ENCODE results near the gene LTBP4. TPM values are rescaled to one million over a fixed set of nuclear protein-coding genes. Genes with fewer than 3 reads are reported as not detected.
"Not testable (repeated sequence)": the region's sequence is repeated elsewhere in the genome, so short reads cannot be mapped to it uniquely, and the experiment has no call there.

Gene LTBP4
- 15.3 TPM for polyA plus RNA-seq (2012; ENCODE audit: low read depth, missing spikeins)

GRCh38 chr19:40601134-40601974 is at the start of gene LTBP4:
Gene LTBP4 (plus strand): TSS chr19:40601369. CDS start chr19:40601388, 19 bp downstream.
- TF ChIP-seq PAX5 (IDR thresholded peaks at IDR 0.05; ENCODE audit: insufficient read depth, low read length, severe bottlenecking): no peak
- no peak for TF ChIP-seq TAF1 (IDR thresholded peaks at IDR 0.05; ENCODE audit: low read depth, low read length)
- no peak for TF ChIP-seq POLR2A (IDR thresholded peaks at IDR 0.05; ENCODE audit: low read depth, low read length)
- TF ChIP-seq POU2F2 (IDR thresholded peaks at IDR 0.05; ENCODE audit: low read depth, low read length): no peak
- TF ChIP-seq POLR2AphosphoS5 (IDR thresholded peaks at IDR 0.05; ENCODE audit: low read depth, low read length): no peak
- no peak for TF ChIP-seq SPI1 (IDR thresholded peaks at IDR 0.05; ENCODE audit: low read depth, low read length)
- DNase-seq (ENCODE audit: insufficient read length, low spot score) (no peak), FAIRE-seq (peak; percentile 56)

- TF ChIP-seq PAX5 (IDR thresholded peaks at IDR 0.05; ENCODE audit: insufficient read depth, low read length, severe bottlenecking) (no peak), POLR2A (IDR thresholded peaks at IDR 0.05; ENCODE audit: low read depth, low read length) (no peak), SPI1 (IDR thresholded peaks at IDR 0.05; ENCODE audit: low read depth, low read length) (no peak), POU2F2 (IDR thresholded peaks at IDR 0.05; ENCODE audit: low read depth, low read length) (no peak), POLR2AphosphoS5 (IDR thresholded peaks at IDR 0.05; ENCODE audit: low read depth, low read length) (no peak), TAF1 (IDR thresholded peaks at IDR 0.05; ENCODE audit: low read depth, low read length) (no peak)
- DNase-seq (ENCODE audit: insufficient read length, low spot score) (no peak), FAIRE-seq (no peak)
These were observed 48.3 kb upstream of the LTBP4 start for GRCh38 chr19:40552848-40553247.

- TF ChIP-seq TAF1 (IDR thresholded peaks at IDR 0.05; ENCODE audit: low read depth, low read length): no peak
- TF ChIP-seq PAX5 (IDR thresholded peaks at IDR 0.05; ENCODE audit: insufficient read depth, low read length, severe bottlenecking): no peak
- no peak for TF ChIP-seq SPI1 (IDR thresholded peaks at IDR 0.05; ENCODE audit: low read depth, low read length)
- TF ChIP-seq POLR2A (IDR thresholded peaks at IDR 0.05; ENCODE audit: low read depth, low read length): no peak
- no peak for TF ChIP-seq POLR2AphosphoS5 (IDR thresholded peaks at IDR 0.05; ENCODE audit: low read depth, low read length)
- no peak for TF ChIP-seq POU2F2 (IDR thresholded peaks at IDR 0.05; ENCODE audit: low read depth, low read length)
- DNase-seq (ENCODE audit: insufficient read length, low spot score): no peak
- FAIRE-seq: no peak
These were observed 47.0 kb upstream of the LTBP4 start for GRCh38 chr19:40553885-40554857.

GRCh38 chr19:40555978-40556689 is 45.0 kb upstream of the LTBP4 start:
- DNase-seq (ENCODE audit: insufficient read length, low spot score): no peak
- FAIRE-seq: no peak
- TF ChIP-seq POU2F2 (IDR thresholded peaks at IDR 0.05; ENCODE audit: low read depth, low read length) (no peak), PAX5 (IDR thresholded peaks at IDR 0.05; ENCODE audit: insufficient read depth, low read length, severe bottlenecking) (no peak)

GRCh38 chr19:40556953-40557530 is 44.1 kb upstream of the LTBP4 start:
- no peak for DNase-seq (ENCODE audit: insufficient read length, low spot score)
- no peak for FAIRE-seq
- TF ChIP-seq POLR2A (IDR thresholded peaks at IDR 0.05; ENCODE audit: low read depth, low read length) (no peak), SPI1 (IDR thresholded peaks at IDR 0.05; ENCODE audit: low read depth, low read length) (no peak), POU2F2 (IDR thresholded peaks at IDR 0.05; ENCODE audit: low read depth, low read length) (no peak)

- no peak for FAIRE-seq
- no peak for TF ChIP-seq SPI1 (IDR thresholded peaks at IDR 0.05; ENCODE audit: low read depth, low read length)
- TF ChIP-seq POLR2A (IDR thresholded peaks at IDR 0.05; ENCODE audit: low read depth, low read length): no peak
- no peak for TF ChIP-seq TAF1 (IDR thresholded peaks at IDR 0.05; ENCODE audit: low read depth, low read length)
- no peak for TF ChIP-seq PAX5 (IDR thresholded peaks at IDR 0.05; ENCODE audit: insufficient read depth, low read length, severe bottlenecking)
- no peak for TF ChIP-seq POLR2AphosphoS5 (IDR thresholded peaks at IDR 0.05; ENCODE audit: low read depth, low read length)
- TF ChIP-seq POU2F2 (IDR thresholded peaks at IDR 0.05; ENCODE audit: low read depth, low read length): no peak
- no peak for DNase-seq (ENCODE audit: insufficient read length, low spot score)
These were observed 41.8 kb upstream of the LTBP4 start for GRCh38 chr19:40559394-40559793.

GRCh38 chr19:40560092-40560507 is 41.1 kb upstream of the LTBP4 start:
- no peak for DNase-seq (ENCODE audit: insufficient read length, low spot score)
- no peak for FAIRE-seq
- TF ChIP-seq POLR2A (IDR thresholded peaks at IDR 0.05; ENCODE audit: low read depth, low read length) (no peak), SPI1 (IDR thresholded peaks at IDR 0.05; ENCODE audit: low read depth, low read length) (no peak)

GRCh38 chr19:40561947-40562346 is 39.2 kb upstream of the LTBP4 start:
- no peak for FAIRE-seq
- TF ChIP-seq POLR2AphosphoS5 (IDR thresholded peaks at IDR 0.05; ENCODE audit: low read depth, low read length) (no peak), SPI1 (IDR thresholded peaks at IDR 0.05; ENCODE audit: low read depth, low read length) (peak; percentile 48)
- no peak for DNase-seq (ENCODE audit: insufficient read length, low spot score)

GRCh38 chr19:40564535-40564934 is 36.6 kb upstream of the LTBP4 start:
- not testable (repeated sequence) for FAIRE-seq

More at GRCh38 chr19:40564535-40564934, 36.6 kb upstream of the LTBP4 start:
- not testable (repeated sequence) for DNase-seq (ENCODE audit: insufficient read length, low spot score)
